ENCODE data around the gene DNAH11. TPM values are rescaled to one million over a fixed set of nuclear protein-coding genes. Genes with fewer than 3 reads are reported as not detected.
"Not testable (repeated sequence)": the region's sequence is repeated elsewhere in the genome, so short reads cannot be mapped to it uniquely, and the experiment has no call there.

The DNAH11 gene
- total RNA-seq, 2 experiments from 2014 or later = 0.15 to 0.28 TPM

- CTCF ChIA-PET = no interaction called here
- Mint-ChIP-seq H3K9me3 (ENCODE audit: low read depth) (no peaks in the 10 kb centered on the region), H3K27ac (no peak overlapping the region)
Observed at GRCh38 chr7:21722371-21722770, 179.5 kb downstream of the DNAH11 start.

GRCh38 chr7:21724562-21724961 is 181.7 kb downstream of the DNAH11 start:
- no peak for ATAC-seq
- Mint-ChIP-seq H3K27me3 (peaks cover 5% of the 10 kb centered on the region), H3K9me3 (ENCODE audit: low read depth) (no peaks in the 10 kb centered on the region), H3K36me3 (no peaks in the 10 kb centered on the region), H3K4me1 (no peaks in the 10 kb centered on the region), H3K4me3 (no peak overlapping the region), H3K27ac (no peak overlapping the region)
- CTCF ChIA-PET = no interaction called here
- no peak for DNase-seq

More at GRCh38 chr7:21722371-21722770, 179.5 kb downstream of the DNAH11 start:
- peaks cover 3% of the 10 kb centered on the region for H3K27me3 Mint-ChIP-seq
- H3K36me3 Mint-ChIP-seq = no peaks in the 10 kb centered on the region
- no peak for DNase-seq
- no peak overlapping the region for H3K4me3 Mint-ChIP-seq
- no peak for ATAC-seq
- H3K4me1 Mint-ChIP-seq = no peaks in the 10 kb centered on the region

GRCh38 chr7:21730399-21730798 is 187.6 kb downstream of the DNAH11 start:
- peaks cover 2% of the 10 kb centered on the region for H3K27me3 Mint-ChIP-seq
- no peaks in the 10 kb centered on the region for H3K9me3 Mint-ChIP-seq (ENCODE audit: low read depth)
- no peaks in the 10 kb centered on the region for H3K36me3 Mint-ChIP-seq

GRCh38 chr7:21731977-21732376 is 189.1 kb downstream of the DNAH11 start:
- no peak overlapping the region for H3K4me3 Mint-ChIP-seq
- ATAC-seq = no peak
- no peaks in the 10 kb centered on the region for H3K9me3 Mint-ChIP-seq (ENCODE audit: low read depth)
- no peaks in the 10 kb centered on the region for H3K4me1 Mint-ChIP-seq
- no peaks in the 10 kb centered on the region for H3K36me3 Mint-ChIP-seq
- CTCF ChIA-PET = no interaction called here
- DNase-seq = no peak
- no peak overlapping the region for H3K27ac Mint-ChIP-seq
- peaks cover 2% of the 10 kb centered on the region for H3K27me3 Mint-ChIP-seq

More at GRCh38 chr7:21730399-21730798, 187.6 kb downstream of the DNAH11 start:
- H3K27ac Mint-ChIP-seq = no peak overlapping the region
- DNase-seq = no peak
- CTCF ChIA-PET = no interaction called here
- no peak overlapping the region for H3K4me3 Mint-ChIP-seq
- ATAC-seq = no peak
- no peaks in the 10 kb centered on the region for H3K4me1 Mint-ChIP-seq

GRCh38 chr7:21732956-21733355 is 190.1 kb downstream of the DNAH11 start:
- CTCF ChIA-PET; H3K27ac Mint-ChIP-seq; DNase-seq; H3K9me3 Mint-ChIP-seq (ENCODE audit: low read depth); H3K4me3 Mint-ChIP-seq; H3K27me3 Mint-ChIP-seq; H3K4me1 Mint-ChIP-seq; ATAC-seq; H3K36me3 Mint-ChIP-seq: not testable (repeated sequence)

- DNase-seq (no peak), ATAC-seq (no peak)
- H3K27me3 Mint-ChIP-seq = no peaks in the 10 kb centered on the region
- CTCF ChIA-PET = no interaction called here
- no peaks in the 10 kb centered on the region for H3K9me3 Mint-ChIP-seq (ENCODE audit: low read depth)
- H3K4me3 Mint-ChIP-seq = no peak overlapping the region
- H3K4me1 Mint-ChIP-seq = no peaks in the 10 kb centered on the region
- H3K27ac Mint-ChIP-seq = no peak overlapping the region
- H3K36me3 Mint-ChIP-seq = no peaks in the 10 kb centered on the region
Observed at GRCh38 chr7:21733837-21734236, 191.0 kb downstream of the DNAH11 start.

- H3K9me3 Mint-ChIP-seq (ENCODE audit: low read depth) = no peaks in the 10 kb centered on the region
- no peaks in the 10 kb centered on the region for H3K36me3 Mint-ChIP-seq
- no peak overlapping the region for H3K4me3 Mint-ChIP-seq
- ATAC-seq = no peak
- no peak for DNase-seq
- no peaks in the 10 kb centered on the region for H3K4me1 Mint-ChIP-seq
- H3K27me3 Mint-ChIP-seq = peaks cover 3% of the 10 kb centered on the region
- CTCF ChIA-PET = no interaction called here
- H3K27ac Mint-ChIP-seq = no peak overlapping the region
Observed at GRCh38 chr7:21743493-21743892, 200.7 kb downstream of the DNAH11 start.

- Mint-ChIP-seq H3K4me3 (no peak overlapping the region), H3K36me3 (no peaks in the 10 kb centered on the region), H3K27ac (no peak overlapping the region), H3K9me3 (ENCODE audit: low read depth) (no peaks in the 10 kb centered on the region), H3K27me3 (peaks cover 3% of the 10 kb centered on the region), H3K4me1 (no peaks in the 10 kb centered on the region)
- CTCF ChIA-PET = interaction anchor here (1.0 kb wide), 1 partner anchor 20 kb away, joined by 4 read pairs; no protein-coding TSS in a partner anchor
- ATAC-seq (no peak), DNase-seq (no peak)
Observed at GRCh38 chr7:21746949-21747348, 204.1 kb downstream of the DNAH11 start.

GRCh38 chr7:21747806-21748205 is 205.0 kb downstream of the DNAH11 start:
- no peak for DNase-seq
- H3K27me3 Mint-ChIP-seq = peaks cover 3% of the 10 kb centered on the region
- no peaks in the 10 kb centered on the region for H3K4me1 Mint-ChIP-seq
- no peak for ATAC-seq
- H3K36me3 Mint-ChIP-seq = no peaks in the 10 kb centered on the region
- no peak overlapping the region for H3K27ac Mint-ChIP-seq
- no peak overlapping the region for H3K4me3 Mint-ChIP-seq
- CTCF ChIA-PET = no interaction called here
- H3K9me3 Mint-ChIP-seq (ENCODE audit: low read depth) = no peaks in the 10 kb centered on the region

- H3K9me3 Mint-ChIP-seq (ENCODE audit: low read depth) = no peaks in the 10 kb centered on the region
- no peak overlapping the region for H3K27ac Mint-ChIP-seq
- peaks cover under 1% of the 10 kb centered on the region for H3K27me3 Mint-ChIP-seq
- CTCF ChIA-PET = no interaction called here
- ATAC-seq = no peak
- H3K4me3 Mint-ChIP-seq = no peak overlapping the region
- no peak for DNase-seq
- no peaks in the 10 kb centered on the region for H3K36me3 Mint-ChIP-seq
- H3K4me1 Mint-ChIP-seq = no peaks in the 10 kb centered on the region
Observed at GRCh38 chr7:21749378-21749777, 206.5 kb downstream of the DNAH11 start.

GRCh38 chr7:21753071-21753470 is 210.2 kb downstream of the DNAH11 start:
- Mint-ChIP-seq H3K9me3 (ENCODE audit: low read depth) (no peaks in the 10 kb centered on the region), H3K27me3 (peaks cover 15% of the 10 kb centered on the region), H3K36me3 (no peaks in the 10 kb centered on the region), H3K27ac (no peak overlapping the region), H3K4me3 (no peak overlapping the region), H3K4me1 (no peaks in the 10 kb centered on the region)
- ATAC-seq (no peak), DNase-seq (no peak)
- CTCF ChIA-PET = interaction anchor here (2.3 kb wide), 1 partner anchor 15 kb away, joined by 9 read pairs; no protein-coding TSS in a partner anchor

GRCh38 chr7:21754963-21755362 is 212.1 kb downstream of the DNAH11 start:
- CTCF ChIA-PET = no interaction called here
- Mint-ChIP-seq H3K36me3 (no peaks in the 10 kb centered on the region), H3K27ac (no peak overlapping the region), H3K4me1 (no peaks in the 10 kb centered on the region), H3K27me3 (peaks cover 30% of the 10 kb centered on the region), H3K9me3 (ENCODE audit: low read depth) (no peaks in the 10 kb centered on the region), H3K4me3 (no peak overlapping the region)
- ATAC-seq (no peak), DNase-seq (no peak)

- H3K27me3 Mint-ChIP-seq = peaks cover 43% of the 10 kb centered on the region
- ATAC-seq (no peak), DNase-seq (no peak)
- H3K36me3 Mint-ChIP-seq = no peaks in the 10 kb centered on the region
- H3K4me1 Mint-ChIP-seq = no peaks in the 10 kb centered on the region
- no peak overlapping the region for H3K4me3 Mint-ChIP-seq
- CTCF ChIA-PET = no interaction called here
- no peak overlapping the region for H3K27ac Mint-ChIP-seq
- no peaks in the 10 kb centered on the region for H3K9me3 Mint-ChIP-seq (ENCODE audit: low read depth)
Observed at GRCh38 chr7:21757537-21758282, 214.9 kb downstream of the DNAH11 start.

GRCh38 chr7:21758286-21758685 is 215.4 kb downstream of the DNAH11 start:
- H3K4me3 Mint-ChIP-seq = no peak overlapping the region
- no peaks in the 10 kb centered on the region for H3K9me3 Mint-ChIP-seq (ENCODE audit: low read depth)
- H3K4me1 Mint-ChIP-seq = no peaks in the 10 kb centered on the region
- no peak for ATAC-seq
- CTCF ChIA-PET = no interaction called here
- DNase-seq = no peak
- H3K27ac Mint-ChIP-seq = no peak overlapping the region
- no peaks in the 10 kb centered on the region for H3K36me3 Mint-ChIP-seq
- peaks cover 45% of the 10 kb centered on the region for H3K27me3 Mint-ChIP-seq
